ENCODE data around the gene ZNF428.

ZNF428 gene

GRCh38 chr19:43586346-43586745 lies 33.1 kb downstream of the ZNF428 start:
- no peak overlapping the region for H4K91ac ChIP-seq (ENCODE audit: low read depth, low read length)
- no peak overlapping the region for H2BK120ac ChIP-seq (ENCODE audit: insufficient read depth, low read length, poor library complexity)
- no peak for DNase-seq
- H3K4me3 ChIP-seq (ENCODE audit: low read depth, low read length): no peak overlapping the region
- H2AFZ ChIP-seq (ENCODE audit: insufficient read depth, low read length, poor library complexity): no peak overlapping the region
- H3K9me3 ChIP-seq (ENCODE audit: insufficient read depth, low read depth, low read length): peaks cover 3% of the 10 kb centered on the region
- no peak overlapping the region for H3K23ac ChIP-seq (ENCODE audit: low read length)
- H2BK12ac ChIP-seq (ENCODE audit: low read length): no peak overlapping the region
- no peak overlapping the region for H3K4me2 ChIP-seq (ENCODE audit: low read length)
- no peaks in the 10 kb centered on the region for H3K27me3 ChIP-seq (ENCODE audit: insufficient read depth, low read length)
- H3K79me2 ChIP-seq (ENCODE audit: control insufficient read depth, insufficient read depth, low read length, poor library complexity): no peaks in the 10 kb centered on the region
- H2AK5ac ChIP-seq (ENCODE audit: low read length): no peak overlapping the region
- WGBS (ENCODE audit: extremely low coverage, insufficient coverage, insufficient read length): no CpG with 5 or more reads among the region's 2 CpGs
- no peak overlapping the region for H4K8ac ChIP-seq (ENCODE audit: low read depth, low read length)
- no peak overlapping the region for H3K14ac ChIP-seq (ENCODE audit: low read length)
- H3K9ac ChIP-seq (ENCODE audit: low read length): no peak overlapping the region
- H3K4me1 ChIP-seq (ENCODE audit: control insufficient read depth in 1 of 2, insufficient read depth in 2 of 2, low read length in 2 of 2): no peaks in the 10 kb centered on the region
- no peak overlapping the region for H4K12ac ChIP-seq (ENCODE audit: low read depth, low read length)
- no peak overlapping the region for H2BK5ac ChIP-seq (ENCODE audit: low read depth, low read length, poor library complexity)
- H3K36me3 ChIP-seq (ENCODE audit: control insufficient read depth in 1 of 2, insufficient read depth in 2 of 2, low read length in 2 of 2): peaks cover 9 to 32% of the 10 kb centered on the region in 2 experiments
- H3K18ac ChIP-seq (ENCODE audit: low read length): no peak overlapping the region
- no peaks in the 10 kb centered on the region for H3K79me1 ChIP-seq (ENCODE audit: low read length)
- no peak overlapping the region for H3K27ac ChIP-seq (ENCODE audit: low read depth, low read length)
- H3K4ac ChIP-seq (ENCODE audit: low read depth, low read length): no peak overlapping the region

GRCh38 chr19:43584484-43584883 lies 34.9 kb downstream of the ZNF428 start:
- Histone ChIP-seq H3K27me3 (ENCODE audit: insufficient read depth, low read length) (no peaks in the 10 kb centered on the region), H3K4me2 (ENCODE audit: low read length) (no peak overlapping the region), H2AFZ (ENCODE audit: insufficient read depth, low read length, poor library complexity) (no peak overlapping the region), H2BK5ac (ENCODE audit: low read depth, low read length, poor library complexity) (no peak overlapping the region), H3K27ac (ENCODE audit: low read depth, low read length) (no peak overlapping the region), H4K8ac (ENCODE audit: low read depth, low read length) (no peak overlapping the region), H3K18ac (ENCODE audit: low read length) (no peak overlapping the region), H3K9me3 (ENCODE audit: insufficient read depth, low read depth, low read length) (peaks cover 3% of the 10 kb centered on the region), H2BK12ac (ENCODE audit: low read length) (no peak overlapping the region), H3K14ac (ENCODE audit: low read length) (no peak overlapping the region), H3K23ac (ENCODE audit: low read length) (no peak overlapping the region), H4K12ac (ENCODE audit: low read depth, low read length) (no peak overlapping the region), H2BK120ac (ENCODE audit: insufficient read depth, low read length, poor library complexity) (no peak overlapping the region), H3K79me2 (ENCODE audit: control insufficient read depth, insufficient read depth, low read length, poor library complexity) (no peaks in the 10 kb centered on the region), H3K9ac (ENCODE audit: low read length) (peak overlapping the region; percentile 50), H3K4me1 (ENCODE audit: control insufficient read depth in 1 of 2, insufficient read depth in 2 of 2, low read length in 2 of 2) (peaks cover 0 to 4% of the 10 kb centered on the region in 2 experiments), H3K4me3 (ENCODE audit: low read depth, low read length) (no peak overlapping the region), H2AK5ac (ENCODE audit: low read length) (no peak overlapping the region), H3K36me3 (ENCODE audit: control insufficient read depth in 1 of 2, insufficient read depth in 2 of 2, low read length in 2 of 2) (peaks cover 0 to 14% of the 10 kb centered on the region in 2 experiments), H3K4ac (ENCODE audit: low read depth, low read length) (no peak overlapping the region), H4K91ac (ENCODE audit: low read depth, low read length) (no peak overlapping the region), H3K79me1 (ENCODE audit: low read length) (peaks cover 3% of the 10 kb centered on the region)
- no CpG with 5 or more reads among the region's 1 CpG for WGBS (ENCODE audit: extremely low coverage, insufficient coverage, insufficient read length)
- DNase-seq: no peak

- Histone ChIP-seq H3K4me1 (ENCODE audit: control insufficient read depth in 1 of 2, insufficient read depth in 2 of 2, low read length in 2 of 2) (peaks cover 0 to 4% of the 10 kb centered on the region in 2 experiments), H4K8ac (ENCODE audit: low read depth, low read length) (no peak overlapping the region), H3K14ac (ENCODE audit: low read length) (no peak overlapping the region), H2AK5ac (ENCODE audit: low read length) (no peak overlapping the region), H3K27me3 (ENCODE audit: insufficient read depth, low read length) (no peaks in the 10 kb centered on the region), H3K23ac (ENCODE audit: low read length) (no peak overlapping the region), H4K91ac (ENCODE audit: low read depth, low read length) (no peak overlapping the region), H2BK12ac (ENCODE audit: low read length) (no peak overlapping the region), H3K4ac (ENCODE audit: low read depth, low read length) (no peak overlapping the region), H3K79me2 (ENCODE audit: control insufficient read depth, insufficient read depth, low read length, poor library complexity) (no peaks in the 10 kb centered on the region), H3K18ac (ENCODE audit: low read length) (no peak overlapping the region), H3K9me3 (ENCODE audit: insufficient read depth, low read depth, low read length) (peaks cover 3% of the 10 kb centered on the region), H2BK120ac (ENCODE audit: insufficient read depth, low read length, poor library complexity) (no peak overlapping the region), H3K36me3 (ENCODE audit: control insufficient read depth in 1 of 2, insufficient read depth in 2 of 2, low read length in 2 of 2) (peaks cover 0 to 8% of the 10 kb centered on the region in 2 experiments), H3K9ac (ENCODE audit: low read length) (no peak overlapping the region), H3K27ac (ENCODE audit: low read depth, low read length) (no peak overlapping the region), H2BK5ac (ENCODE audit: low read depth, low read length, poor library complexity) (no peak overlapping the region), H4K12ac (ENCODE audit: low read depth, low read length) (no peak overlapping the region), H2AFZ (ENCODE audit: insufficient read depth, low read length, poor library complexity) (no peak overlapping the region), H3K4me2 (ENCODE audit: low read length) (no peak overlapping the region), H3K4me3 (ENCODE audit: low read depth, low read length) (no peak overlapping the region), H3K79me1 (ENCODE audit: low read length) (peaks cover 3% of the 10 kb centered on the region)
- DNase-seq: no peak
- WGBS (ENCODE audit: extremely low coverage, insufficient coverage, insufficient read length): no CpG with 5 or more reads among the region's 2 CpGs
These were observed 36.9 kb downstream of the ZNF428 start for GRCh38 chr19:43582495-43582894.

- Histone ChIP-seq H3K4me1 (ENCODE audit: control insufficient read depth in 1 of 2, insufficient read depth in 2 of 2, low read length in 2 of 2) (peaks cover 0 to 4% of the 10 kb centered on the region in 2 experiments), H3K18ac (ENCODE audit: low read length) (no peak overlapping the region), H3K23ac (ENCODE audit: low read length) (no peak overlapping the region), H2BK12ac (ENCODE audit: low read length) (no peak overlapping the region), H3K4me3 (ENCODE audit: low read depth, low read length) (no peak overlapping the region), H2AFZ (ENCODE audit: insufficient read depth, low read length, poor library complexity) (no peak overlapping the region), H4K8ac (ENCODE audit: low read depth, low read length) (no peak overlapping the region), H4K12ac (ENCODE audit: low read depth, low read length) (no peak overlapping the region), H3K9me3 (ENCODE audit: insufficient read depth, low read depth, low read length) (peaks cover 2% of the 10 kb centered on the region), H3K9ac (ENCODE audit: low read length) (no peak overlapping the region), H2AK5ac (ENCODE audit: low read length) (no peak overlapping the region), H3K4ac (ENCODE audit: low read depth, low read length) (no peak overlapping the region), H3K27ac (ENCODE audit: low read depth, low read length) (no peak overlapping the region), H2BK5ac (ENCODE audit: low read depth, low read length, poor library complexity) (no peak overlapping the region), H2BK120ac (ENCODE audit: insufficient read depth, low read length, poor library complexity) (no peak overlapping the region), H3K14ac (ENCODE audit: low read length) (no peak overlapping the region), H4K91ac (ENCODE audit: low read depth, low read length) (no peak overlapping the region), H3K36me3 (ENCODE audit: control insufficient read depth in 1 of 2, insufficient read depth in 2 of 2, low read length in 2 of 2) (peaks cover 0 to 5% of the 10 kb centered on the region in 2 experiments), H3K79me2 (ENCODE audit: control insufficient read depth, insufficient read depth, low read length, poor library complexity) (no peaks in the 10 kb centered on the region), H3K4me2 (ENCODE audit: low read length) (no peak overlapping the region), H3K79me1 (ENCODE audit: low read length) (peaks cover 3% of the 10 kb centered on the region), H3K27me3 (ENCODE audit: insufficient read depth, low read length) (no peaks in the 10 kb centered on the region)
- no peak for DNase-seq
- no CpG with 5 or more reads among the region's 7 CpGs for WGBS (ENCODE audit: extremely low coverage, insufficient coverage, insufficient read length)
These were observed 38.0 kb downstream of the ZNF428 start for GRCh38 chr19:43581467-43581866.

Measured in trophoblast cell (in vitro differentiated cells and primary cell).